Chondrocyte (in vitro differentiated cells): ENCODE results near the gene RAPSN. TPM values are rescaled to one million over a fixed set of nuclear protein-coding genes. Genes with fewer than 3 reads are reported as not detected.
"Not testable (repeated sequence)": the region's sequence is repeated elsewhere in the genome, so short reads cannot be mapped to it uniquely, and the experiment has no call there.

Source experiments
- DNase-seq: peaks from one replicate; pipeline ENCODE4 v3.0.0; 2021; ENCODE audit warnings: mixed read lengths, low spot score
- H3K27ac Mint-ChIP-seq: one replicate; pipeline ENCODE4 v1.8.0; 2021; ENCODE audit warnings: mild to moderate bottlenecking, moderate library complexity, mixed read lengths; ENCODE audit not compliant: unreplicated experiment
- H3K27me3 Mint-ChIP-seq: 2 replicates; pipeline ENCODE4 v1.8.0; 2021; ENCODE audit warnings: low read depth, mixed read lengths
- H3K36me3 Mint-ChIP-seq: 2 replicates; pipeline ENCODE4 v1.8.0; 2021; ENCODE audit warnings: low read depth, mixed read lengths
- H3K4me1 Mint-ChIP-seq: 2 replicates; pipeline ENCODE4 v1.8.0; 2021; ENCODE audit warnings: low read depth, mild to moderate bottlenecking, mixed read lengths
- H3K4me3 Mint-ChIP-seq: one replicate; pipeline ENCODE4 v1.8.0; 2021; ENCODE audit warnings: mild to moderate bottlenecking, moderate library complexity, mixed read lengths; ENCODE audit not compliant: unreplicated experiment
- H3K9me3 Mint-ChIP-seq: 2 replicates; pipeline ENCODE4 v1.8.0; 2021; ENCODE audit warnings: low read depth, mixed read lengths
- CTCF ChIP-seq: fragments of 200-600 bp; sonication (generic); IDR thresholded peaks from 2 replicates; pipeline ENCODE4 v1.5.0; 2021; ENCODE audit warnings: antibody characterized with exemption, mild to moderate bottlenecking, moderate library complexity
- total RNA-seq: library from RNA; stranded (reverse); gene quantifications from 3 replicates; pipeline ENCODE4 v1.2.1, GENCODE V29; 2021

RAPSN gene
- total RNA-seq, 1 donor from 2014 or later, result 0.35 TPM

GRCh38 chr11:47466201-47466600, 17.3 kb upstream of the RAPSN start:
- no peak for DNase-seq
- peaks cover 44% of the 10 kb centered on the region for H3K4me1 Mint-ChIP-seq
- H3K36me3 Mint-ChIP-seq, result peaks cover 16% of the 10 kb centered on the region
- peak overlapping the region; percentile 82 for H3K27ac Mint-ChIP-seq
- TF ChIP-seq CTCF, result no peak
- H3K4me3 Mint-ChIP-seq, result no peak overlapping the region
- no peaks in the 10 kb centered on the region for H3K9me3 Mint-ChIP-seq
- H3K27me3 Mint-ChIP-seq, result no peaks in the 10 kb centered on the region

- H3K4me3 Mint-ChIP-seq, result no peak overlapping the region
- peaks cover 11% of the 10 kb centered on the region for H3K36me3 Mint-ChIP-seq
- no peaks in the 10 kb centered on the region for H3K27me3 Mint-ChIP-seq
- DNase-seq, result no peak
- peaks cover 45% of the 10 kb centered on the region for H3K4me1 Mint-ChIP-seq
- H3K27ac Mint-ChIP-seq, result peak overlapping the region; percentile 45
- TF ChIP-seq CTCF, result no peak
- no peaks in the 10 kb centered on the region for H3K9me3 Mint-ChIP-seq
Observed at GRCh38 chr11:47464483-47464882, 15.5 kb upstream of the RAPSN start.

- Mint-ChIP-seq H3K4me1 (peaks cover 21% of the 10 kb centered on the region), H3K9me3 (no peaks in the 10 kb centered on the region), H3K27ac (no peak overlapping the region), H3K27me3 (no peaks in the 10 kb centered on the region), H3K4me3 (no peak overlapping the region), H3K36me3 (peaks cover 4% of the 10 kb centered on the region)
- no peak for TF ChIP-seq CTCF
- peak; percentile 27 for DNase-seq
Observed at GRCh38 chr11:47461876-47462275, 12.9 kb upstream of the RAPSN start.

GRCh38 chr11:47460571-47461235, 11.8 kb upstream of the RAPSN start:
- Mint-ChIP-seq H3K4me3 (no peak overlapping the region), H3K27me3 (no peaks in the 10 kb centered on the region), H3K27ac (no peak overlapping the region), H3K36me3 (peaks cover 4% of the 10 kb centered on the region), H3K9me3 (no peaks in the 10 kb centered on the region), H3K4me1 (peaks cover 10% of the 10 kb centered on the region)
- TF ChIP-seq CTCF, result no peak
- DNase-seq, result no peak

GRCh38 chr11:47454258-47454671, 5.3 kb upstream of the RAPSN start:
- H3K9me3 Mint-ChIP-seq, H3K36me3 Mint-ChIP-seq, H3K4me1 Mint-ChIP-seq, H3K4me3 Mint-ChIP-seq, H3K27me3 Mint-ChIP-seq: not testable (repeated sequence)
- TF ChIP-seq CTCF, result peak; percentile 84
- H3K27ac Mint-ChIP-seq, result peak overlapping the region; percentile 45
- DNase-seq, result peak; percentile 13
